K562 (cell line): Measurements from ENCODE around the gene DGKZ. TPM values are rescaled to one million over a fixed set of nuclear protein-coding genes. Genes with fewer than 3 reads are reported as not detected.

ENCODE experiments used
- ATAC-seq: fragments of 200-7000 bp; cut with Tn5 transposase; 3 replicates; pipeline ENCODE4 v1.9.1; 2020; ENCODE audit warnings: moderate library complexity
- BruUV-seq: library from RNA; stranded (reverse); fragments of 400-500 nt; replicated peaks from 2 replicates; lab custom pipeline; 2021; lab: Mats Ljungman, UMichigan
- CTCF ChIA-PET: fragments of 300-600 bp; formaldehyde crosslinking; extraction: SDS; loops from one replicate; lab custom pipeline; 2021; ENCODE audit warnings: low intra/inter-chr PET ratio; lab: Yijun Ruan, JAX
- POLR2A ChIA-PET: fragments of 300-600, 350-650 bp; sonication (Branson Sonifier 250); formaldehyde crosslinking; extraction: SDS; loops from one replicate; lab custom pipeline; 2021; ENCODE audit warnings: antibody characterized with exemption, inconsistent platforms; lab: Yijun Ruan, JAX
- DNase-seq, 4 experiments: peaks; one replicate each; pipeline versions ENCODE4 v3.0.0 to v3.0.0-alpha.2; 2011 to 2018; ENCODE audit warnings: low spot score in 3 of 4, mixed read lengths in 3 of 4; ENCODE audit errors: extremely low read depth in 1 of 4
- FAIRE-seq: peaks from 2 replicates; lab custom pipeline; 2011; peaks lifted over from hg19 to GRCh38; lab: Jason Lieb, UNC
- H2AFZ ChIP-seq: 2 replicates; pipeline ENCODE4 v1.6.0; 2011; ENCODE audit warnings: low read depth, low read length, control low read depth, inconsistent platforms
- H3K27ac ChIP-seq: fragments of 200-600 bp; 3 replicates; pipeline ENCODE4 v1.8.0; 2011; ENCODE audit warnings: low read depth, mild to moderate bottlenecking, control low read depth, inconsistent platforms, low read length, moderate library complexity, mixed read lengths; ENCODE audit errors: extremely low read depth
- H3K27me3 ChIP-seq, 2 experiments: fragments of 300-600 bp in 1 of 2; 2 replicates in 1 of 2; 3 replicates in 1 of 2; pipeline versions ENCODE4 v1.6.0 to v1.8.0; 2011; ENCODE audit warnings: inconsistent platforms in 2 of 2, low read length in 2 of 2, mild to moderate bottlenecking in 1 of 2, mixed read lengths in 1 of 2, moderate library complexity in 1 of 2; ENCODE audit not compliant: control insufficient read depth in 2 of 2, insufficient read depth in 2 of 2
- H3K36me3 ChIP-seq: fragments of 300-600 bp; 3 replicates; pipeline ENCODE4 v1.8.0; 2011; ENCODE audit warnings: mild to moderate bottlenecking, low read length, inconsistent platforms; ENCODE audit not compliant: control insufficient read depth, insufficient read depth
- H3K4me1 ChIP-seq, 2 experiments: fragments of 200-600 bp in 1 of 2; replicated peaks in 1 of 2; 2 replicates in 1 of 2; 3 replicates in 1 of 2; pipeline versions ENCODE4 v1.5.1 to v1.8.0; 2011; ENCODE audit warnings: inconsistent platforms in 2 of 2, low read length in 2 of 2, mild to moderate bottlenecking in 1 of 2, mixed read lengths in 1 of 2, moderate library complexity in 1 of 2; ENCODE audit not compliant: control insufficient read depth in 2 of 2, insufficient read depth in 2 of 2
- H3K4me2 ChIP-seq: 2 replicates; pipeline ENCODE4 v1.6.1; 2011; ENCODE audit warnings: low read length, control low read depth, inconsistent platforms, mixed read lengths; ENCODE audit not compliant: insufficient read depth
- H3K4me3 ChIP-seq: fragments of 200-600 bp; sonication (generic), shearing (Covaris generic); 2 replicates; pipeline ENCODE4 v1.5.1; 2016; ENCODE audit warnings: control low read depth, inconsistent platforms
- H3K79me2 ChIP-seq: fragments of 200-600 bp; 3 replicates; pipeline ENCODE4 v1.8.0; 2011; ENCODE audit warnings: low read length, inconsistent platforms; ENCODE audit not compliant: control insufficient read depth, insufficient read depth
- H3K9ac ChIP-seq, 2 experiments: 2 replicates each; pipeline versions ENCODE4 v1.6.0 to v1.6.1; 2011; ENCODE audit warnings: low read depth in 2 of 2, low read length in 2 of 2, control low read depth in 1 of 2, inconsistent platforms in 1 of 2, mild to moderate bottlenecking in 1 of 2, mixed read lengths in 1 of 2; ENCODE audit not compliant: insufficient read depth in 1 of 2
- H3K9me1 ChIP-seq: one replicate; pipeline ENCODE4 v1.6.0; 2011; ENCODE audit warnings: inconsistent platforms, mild to moderate bottlenecking, low read length, moderate library complexity; ENCODE audit not compliant: control insufficient read depth, insufficient read depth
- H3K9me3 ChIP-seq: replicated peaks from 2 replicates; pipeline ENCODE4 v1.5.1; 2011; ENCODE audit warnings: low read depth, low read length, inconsistent platforms; ENCODE audit not compliant: control insufficient read depth, insufficient read depth
- H4K20me1 ChIP-seq: replicated peaks from 2 replicates; pipeline ENCODE4 v1.6.1; 2011; ENCODE audit warnings: low read length, inconsistent platforms, mixed read lengths; ENCODE audit not compliant: control insufficient read depth, insufficient read depth
- E4F1 ChIP-seq: fragments of 250-450 bp; sonication (Bioruptor Pico); IDR thresholded peaks from 2 replicates; pipeline ENCODE4 v1.5.0; 2021; ENCODE audit warnings: mild to moderate bottlenecking, borderline replicate concordance
- KLF1 ChIP-seq: fragments of 450-650 bp; IDR thresholded peaks from 2 replicates; pipeline ENCODE4 v1.6.1; 2016; ENCODE audit warnings: missing genetic modification characterization, missing compliant biosample characterization
- POLR2H ChIP-seq: IDR thresholded peaks from 2 replicates; pipeline ENCODE4 v1.6.1; 2016; ENCODE audit warnings: missing genetic modification characterization, low read depth, mild to moderate bottlenecking, control low read depth, missing compliant biosample characterization, moderate library complexity
- ZFP30 ChIP-seq: fragments of 250-450 bp; sonication (Bioruptor Pico); IDR thresholded peaks from 2 replicates; pipeline ENCODE4 v1.8.0; 2022; ENCODE audit warnings: moderate library complexity, mild to moderate bottlenecking, inconsistent platforms, borderline replicate concordance
- ZNF23 ChIP-seq: fragments of 250-450 bp; sonication (Bioruptor Pico); IDR thresholded peaks from 2 replicates; pipeline ENCODE4 v1.4.0; 2020; ENCODE audit warnings: mild to moderate bottlenecking
- ZNF57 ChIP-seq: fragments of 450-650 bp; formaldehyde crosslinking; IDR thresholded peaks from 2 replicates; pipeline ENCODE4 v1.4.0; 2020; ENCODE audit warnings: mild to moderate bottlenecking, moderate library complexity
- WGBS: fragments of 100-300 bp; shearing (Covaris generic); methylation state at CpG from one replicate; pipeline ENCODE4 v1.1.6; 2016; ENCODE audit warnings: low coverage, mixed read lengths; ENCODE audit not compliant: insufficient coverage; ENCODE audit errors: missing lambda C conversion rate; 5-methylcytosine and 5-hydroxymethylcytosine counted together
- in situ Hi-C: fragments of 300-500 bp; cut with MboI; formaldehyde crosslinking; loops from 4 replicates; pipeline ENCODE4 v1.15.0; 2018; ENCODE audit warnings: inconsistent platforms, mixed read lengths
- intact Hi-C: fragments of 100-400 bp; cut with micrococcal nuclease; formaldehyde crosslinking; loops from 2 replicates; pipeline ENCODE4 v1.14.2; 2022
- polyA plus RNA-seq, 8 experiments: library from polyadenylated mRNA; depleted of rRNA in 4 of 8; stranded (reverse) in 5 of 8; unstranded in 3 of 8; fragments of >200 nt; fragmentation: Nextera tagmentation in 2 of 8; fragmentation: Illumina TruSeq in 1 of 8; extraction: Ambion mirVana in 2 of 8; extraction: Trizol in 1 of 8; gene quantifications; 2 replicates each; pipeline versions ENCODE4 v1.2.1 to v1.2.3, GENCODE V29; 2011 to 2014; ENCODE audit warnings: inconsistent platforms in 1 of 8, missing spikeins in 1 of 8
- total RNA-seq, 7 experiments: library from RNA; depleted of rRNA in 6 of 7; stranded (reverse); fragments of >200 nt in 6 of 7; fragmentation: Illumina TruSeq in 2 of 7; extraction: Trizol in 2 of 7; gene quantifications; 2 replicates each; pipeline versions ENCODE4 v1.2.1 to v1.2.3, GENCODE V29; 2011 to 2021; ENCODE audit warnings: low replicate concordance in 1 of 7
- TF ChIP-seq, protein P1 (sequence below): fragments of 250-450 bp; sonication (Bioruptor Pico); IDR thresholded peaks from 2 replicates; pipeline ENCODE4 v1.5.0; 2021; ENCODE audit warnings: mild to moderate bottlenecking, moderate library complexity

DGKZ gene
- total and polyA plus RNA-seq, 9 of the 15 experiments (the other 6 are each of a cell fraction or from before 2014, with no cell fraction given), result 0.51 to 100 (median 44.2) TPM

GRCh38 chr11:46334211-46334610, 13.1 kb upstream of the DGKZ start:
- FAIRE-seq (no peak), ATAC-seq (no peak), DNase-seq (no peak)
- in situ Hi-C loops (no loop called here), intact Hi-C loops (no loop called here)
- 7% methylated on average over 3 of the region's 3 CpGs for WGBS
- H3K4me3 ChIP-seq, result no peak overlapping the region
- no peak overlapping the region for H3K4me2 ChIP-seq
- H3K9ac ChIP-seq, result peak overlapping the region in 1 of 2 experiments; percentile 1; a peak in 1 of 4 replicates
- H3K27me3 ChIP-seq, result peaks cover 36 to 69% of the 10 kb centered on the region in 2 experiments; a peak in 4 of 5 replicates
- H4K20me1 ChIP-seq, result peaks cover 3% of the 10 kb centered on the region; the same call in 1 of the 2 replicates
- no TSS peak for BruUV-seq
- H3K36me3 ChIP-seq, result no peaks in the 10 kb centered on the region
- CTCF ChIA-PET, result interaction anchor here (0.6 kb wide), 1 partner anchor 56 kb away, joined by 4 read pairs; no protein-coding TSS in a partner anchor
- H3K79me2 ChIP-seq, result no peaks in the 10 kb centered on the region
- POLR2A ChIA-PET, result no interaction called here
- no peak for TF ChIP-seq KLF1
- TF ChIP-seq ZNF57, result no peak
- no peak for TF ChIP-seq ZFP30
- no peak for TF ChIP-seq ZNF23
- TF ChIP-seq, protein P1, sequence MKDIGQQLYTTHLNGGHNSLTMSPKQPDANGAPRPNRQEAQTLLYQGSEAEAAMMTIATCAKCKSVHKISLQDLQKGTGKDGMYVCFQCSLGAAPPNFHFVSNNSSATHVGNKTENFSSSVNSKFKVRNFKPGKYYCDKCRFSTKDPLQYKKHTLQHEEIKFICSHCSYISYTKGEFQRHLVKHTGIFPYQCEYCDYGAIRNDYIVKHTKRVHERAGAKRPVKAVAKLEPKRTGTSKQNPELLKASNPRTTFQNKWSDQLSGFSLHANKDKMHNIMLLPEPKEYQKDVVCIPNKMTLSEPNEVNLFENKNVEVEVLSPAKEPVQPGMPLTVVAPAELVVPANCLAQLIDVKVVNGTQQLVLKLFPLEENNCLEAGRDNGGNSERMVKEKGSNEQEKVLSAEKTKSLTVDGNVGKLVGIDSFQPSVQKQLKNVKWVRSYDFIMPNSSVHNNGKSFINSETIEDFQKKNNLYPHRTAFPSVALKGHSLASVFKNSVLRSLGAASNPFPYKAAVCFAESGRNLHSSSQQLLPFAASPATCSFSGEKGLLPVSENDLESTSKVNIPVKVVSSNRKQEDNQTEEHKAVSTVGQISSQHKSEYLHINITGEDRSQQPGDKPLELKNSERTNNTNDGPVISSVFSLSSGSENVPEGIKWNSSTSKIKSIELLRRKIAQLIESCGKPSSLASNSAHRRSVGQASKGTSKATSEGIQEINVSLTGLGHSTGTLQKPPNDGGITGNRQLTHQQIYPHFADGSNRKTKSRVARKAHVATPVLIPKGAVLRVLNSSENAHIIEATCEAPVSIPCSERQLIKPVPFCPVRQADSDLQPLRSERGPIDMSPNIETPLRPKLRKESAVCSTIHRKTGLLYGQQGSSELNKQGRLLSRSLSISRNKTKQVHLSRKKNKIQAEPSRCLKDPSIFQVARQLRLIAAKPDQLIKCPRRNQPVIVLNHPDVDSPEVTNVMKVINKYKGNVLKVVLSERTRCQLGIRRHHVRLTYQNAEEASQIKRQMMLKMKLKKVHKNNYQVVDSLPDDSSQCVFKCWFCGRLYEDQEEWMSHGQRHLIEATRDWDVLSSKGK (CRISPR knock-in tag), result no peak
- no peak for TF ChIP-seq POLR2H
- no peak for TF ChIP-seq E4F1
- H3K9me3 ChIP-seq, result no peaks in the 10 kb centered on the region
- H3K27ac ChIP-seq, result no peak overlapping the region
- no peak overlapping the region for H2AFZ ChIP-seq
- H3K4me1 ChIP-seq, result peaks cover 23 to 44% of the 10 kb centered on the region in 2 experiments
- H3K9me1 ChIP-seq, result no peaks in the 10 kb centered on the region
